Stimulated activated CD4-positive, alpha-beta T cell treated with anti-CD3 and anti-CD28 coated beads, Interleukin-12 subunit alpha, Interleukin-12 subunit beta, amount 100 ng/mL, for 24 hours (primary cell): ENCODE data around the gene MGAT4B.

ENCODE experiments used
- DNase-seq, 2 experiments: peaks; one replicate each; pipeline ENCODE4 v3.0.0-alpha.2; 2020; ENCODE audit warnings: low read depth in 2 of 2

Gene MGAT4B

GRCh38 chr5:179771311-179771895, 35.3 kb downstream of the MGAT4B start:
- no peak for DNase-seq

GRCh38 chr5:179769796-179770195, 36.9 kb downstream of the MGAT4B start:
- DNase-seq, result no peak

- DNase-seq, result no peak
Observed at GRCh38 chr5:179769271-179769670, 37.4 kb downstream of the MGAT4B start.

- no peak for DNase-seq
Observed at GRCh38 chr5:179768326-179769085, 38.2 kb downstream of the MGAT4B start.

- no peak for DNase-seq
Observed at GRCh38 chr5:179767496-179768100, 39.1 kb downstream of the MGAT4B start.

- DNase-seq, result no peak
Observed at GRCh38 chr5:179766726-179767455, 39.8 kb downstream of the MGAT4B start.

GRCh38 chr5:179766021-179766725, 40.5 kb downstream of the MGAT4B start:
- DNase-seq, result no peak

- no peak for DNase-seq
Observed at GRCh38 chr5:179765400-179765799, 41.3 kb downstream of the MGAT4B start.

GRCh38 chr5:179764056-179764455, 42.6 kb downstream of the MGAT4B start:
- no peak for DNase-seq

GRCh38 chr5:179763215-179763945, 43.3 kb downstream of the MGAT4B start:
- peak in 1 of 2 experiments; percentile 22 for DNase-seq

GRCh38 chr5:179762781-179763176, 43.9 kb downstream of the MGAT4B start:
- no peak for DNase-seq

GRCh38 chr5:179762079-179762780, 44.4 kb downstream of the MGAT4B start:
- no peak for DNase-seq

GRCh38 chr5:179759581-179760551, 46.8 kb downstream of the MGAT4B start:
- no peak for DNase-seq

- no peak for DNase-seq
Observed at GRCh38 chr5:179758955-179759354, 47.7 kb downstream of the MGAT4B start.

- DNase-seq, result no peak
Observed at GRCh38 chr5:179755022-179755421, 51.6 kb downstream of the MGAT4B start.

- DNase-seq, result no peak
Observed at GRCh38 chr5:179753971-179754370, 52.7 kb downstream of the MGAT4B start.

GRCh38 chr5:179749857-179750508, 56.7 kb downstream of the MGAT4B start:
- no peak for DNase-seq

GRCh38 chr5:179747811-179748210, 58.9 kb downstream of the MGAT4B start:
- DNase-seq, result no peak
